ENCODE results near the gene TRIM26.
A peak's percentile ranks its signal among the peaks of the same experiment; 100 is the strongest.

The TRIM26 gene

GRCh38 chr6:30196376-30196775 is 16.8 kb downstream of the TRIM26 start:
- no peaks in the 10 kb centered on the region for H3K27me3 ChIP-seq (replicated peaks; ENCODE audit: control insufficient read depth, insufficient read depth, low read length, poor library complexity, severe bottlenecking)
- peaks cover 85% of the 10 kb centered on the region for H3K36me3 ChIP-seq (ENCODE audit: control insufficient read depth, insufficient read depth, low read length)
- no peak overlapping the region for H3K4me3 ChIP-seq (ENCODE audit: insufficient read depth, low read depth, low read length, poor library complexity, severe bottlenecking)
- no peaks in the 10 kb centered on the region for H3K4me1 ChIP-seq (ENCODE audit: control insufficient read depth, insufficient read depth, low read length, poor library complexity, severe bottlenecking)
- no peak for DNase-seq
- no peaks in the 10 kb centered on the region for H3K9me3 ChIP-seq (ENCODE audit: control insufficient read depth, low read length)
- H3K27ac ChIP-seq (ENCODE audit: insufficient read depth, low read length, poor library complexity, severe bottlenecking): no peak overlapping the region

GRCh38 chr6:30195951-30196350 is 17.3 kb downstream of the TRIM26 start:
- Histone ChIP-seq H3K27me3 (replicated peaks; ENCODE audit: control insufficient read depth, insufficient read depth, low read length, poor library complexity, severe bottlenecking) (no peaks in the 10 kb centered on the region), H3K9me3 (ENCODE audit: control insufficient read depth, low read length) (no peaks in the 10 kb centered on the region), H3K27ac (ENCODE audit: insufficient read depth, low read length, poor library complexity, severe bottlenecking) (no peak overlapping the region), H3K4me3 (ENCODE audit: insufficient read depth, low read depth, low read length, poor library complexity, severe bottlenecking) (no peak overlapping the region), H3K4me1 (ENCODE audit: control insufficient read depth, insufficient read depth, low read length, poor library complexity, severe bottlenecking) (no peaks in the 10 kb centered on the region), H3K36me3 (ENCODE audit: control insufficient read depth, insufficient read depth, low read length) (peaks cover 85% of the 10 kb centered on the region)
- DNase-seq: no peak

GRCh38 chr6:30194797-30195690 is 18.2 kb downstream of the TRIM26 start:
- Histone ChIP-seq H3K27ac (ENCODE audit: insufficient read depth, low read length, poor library complexity, severe bottlenecking) (peak overlapping the region; percentile 21), H3K4me1 (ENCODE audit: control insufficient read depth, insufficient read depth, low read length, poor library complexity, severe bottlenecking) (no peaks in the 10 kb centered on the region), H3K36me3 (ENCODE audit: control insufficient read depth, insufficient read depth, low read length) (peaks cover 84% of the 10 kb centered on the region), H3K9me3 (ENCODE audit: control insufficient read depth, low read length) (no peaks in the 10 kb centered on the region), H3K27me3 (replicated peaks; ENCODE audit: control insufficient read depth, insufficient read depth, low read length, poor library complexity, severe bottlenecking) (no peaks in the 10 kb centered on the region), H3K4me3 (ENCODE audit: insufficient read depth, low read depth, low read length, poor library complexity, severe bottlenecking) (no peak overlapping the region)
- DNase-seq: no peak

- Histone ChIP-seq H3K27ac (ENCODE audit: insufficient read depth, low read length, poor library complexity, severe bottlenecking) (no peak overlapping the region), H3K4me1 (ENCODE audit: control insufficient read depth, insufficient read depth, low read length, poor library complexity, severe bottlenecking) (no peaks in the 10 kb centered on the region), H3K4me3 (ENCODE audit: insufficient read depth, low read depth, low read length, poor library complexity, severe bottlenecking) (no peak overlapping the region), H3K9me3 (ENCODE audit: control insufficient read depth, low read length) (no peaks in the 10 kb centered on the region), H3K27me3 (replicated peaks; ENCODE audit: control insufficient read depth, insufficient read depth, low read length, poor library complexity, severe bottlenecking) (no peaks in the 10 kb centered on the region), H3K36me3 (ENCODE audit: control insufficient read depth, insufficient read depth, low read length) (peaks cover 74% of the 10 kb centered on the region)
- no peak for DNase-seq
Observed at GRCh38 chr6:30192076-30192475, 21.1 kb downstream of the TRIM26 start.

- Histone ChIP-seq H3K9me3 (ENCODE audit: control insufficient read depth, low read length) (no peaks in the 10 kb centered on the region), H3K4me1 (ENCODE audit: control insufficient read depth, insufficient read depth, low read length, poor library complexity, severe bottlenecking) (no peaks in the 10 kb centered on the region), H3K36me3 (ENCODE audit: control insufficient read depth, insufficient read depth, low read length) (peaks cover 57% of the 10 kb centered on the region), H3K27me3 (replicated peaks; ENCODE audit: control insufficient read depth, insufficient read depth, low read length, poor library complexity, severe bottlenecking) (no peaks in the 10 kb centered on the region), H3K27ac (ENCODE audit: insufficient read depth, low read length, poor library complexity, severe bottlenecking) (no peak overlapping the region), H3K4me3 (ENCODE audit: insufficient read depth, low read depth, low read length, poor library complexity, severe bottlenecking) (no peak overlapping the region)
- no peak for DNase-seq
Observed at GRCh38 chr6:30188541-30188940, 24.7 kb downstream of the TRIM26 start.

- no peak overlapping the region for H3K27ac ChIP-seq (ENCODE audit: insufficient read depth, low read length, poor library complexity, severe bottlenecking)
- no peaks in the 10 kb centered on the region for H3K27me3 ChIP-seq (replicated peaks; ENCODE audit: control insufficient read depth, insufficient read depth, low read length, poor library complexity, severe bottlenecking)
- DNase-seq: no peak
- no peaks in the 10 kb centered on the region for H3K4me1 ChIP-seq (ENCODE audit: control insufficient read depth, insufficient read depth, low read length, poor library complexity, severe bottlenecking)
- H3K4me3 ChIP-seq (ENCODE audit: insufficient read depth, low read depth, low read length, poor library complexity, severe bottlenecking): no peak overlapping the region
- H3K36me3 ChIP-seq (ENCODE audit: control insufficient read depth, insufficient read depth, low read length): peaks cover 40% of the 10 kb centered on the region
- H3K9me3 ChIP-seq (ENCODE audit: control insufficient read depth, low read length): no peaks in the 10 kb centered on the region
Observed at GRCh38 chr6:30185846-30186484, 27.2 kb downstream of the TRIM26 start.

- no peak overlapping the region for H3K27ac ChIP-seq (ENCODE audit: insufficient read depth, low read length, poor library complexity, severe bottlenecking)
- H3K9me3 ChIP-seq (ENCODE audit: control insufficient read depth, low read length): no peaks in the 10 kb centered on the region
- H3K27me3 ChIP-seq (replicated peaks; ENCODE audit: control insufficient read depth, insufficient read depth, low read length, poor library complexity, severe bottlenecking): no peaks in the 10 kb centered on the region
- peaks cover 26% of the 10 kb centered on the region for H3K36me3 ChIP-seq (ENCODE audit: control insufficient read depth, insufficient read depth, low read length)
- no peaks in the 10 kb centered on the region for H3K4me1 ChIP-seq (ENCODE audit: control insufficient read depth, insufficient read depth, low read length, poor library complexity, severe bottlenecking)
- no peak overlapping the region for H3K4me3 ChIP-seq (ENCODE audit: insufficient read depth, low read depth, low read length, poor library complexity, severe bottlenecking)
- no peak for DNase-seq
Observed at GRCh38 chr6:30184417-30185031, 28.7 kb downstream of the TRIM26 start.

- H3K27ac ChIP-seq (ENCODE audit: insufficient read depth, low read length, poor library complexity, severe bottlenecking): no peak overlapping the region
- DNase-seq: no peak
- no peak overlapping the region for H3K4me3 ChIP-seq (ENCODE audit: insufficient read depth, low read depth, low read length, poor library complexity, severe bottlenecking)
- H3K27me3 ChIP-seq (replicated peaks; ENCODE audit: control insufficient read depth, insufficient read depth, low read length, poor library complexity, severe bottlenecking): peaks cover 4% of the 10 kb centered on the region
- no peaks in the 10 kb centered on the region for H3K4me1 ChIP-seq (ENCODE audit: control insufficient read depth, insufficient read depth, low read length, poor library complexity, severe bottlenecking)
- H3K9me3 ChIP-seq (ENCODE audit: control insufficient read depth, low read length): no peaks in the 10 kb centered on the region
- no peaks in the 10 kb centered on the region for H3K36me3 ChIP-seq (ENCODE audit: control insufficient read depth, insufficient read depth, low read length)
Observed at GRCh38 chr6:30180145-30180544, 33.1 kb downstream of the TRIM26 start.

GRCh38 chr6:30178837-30179236 is 34.4 kb downstream of the TRIM26 start:
- no peak overlapping the region for H3K27ac ChIP-seq (ENCODE audit: insufficient read depth, low read length, poor library complexity, severe bottlenecking)
- no peaks in the 10 kb centered on the region for H3K4me1 ChIP-seq (ENCODE audit: control insufficient read depth, insufficient read depth, low read length, poor library complexity, severe bottlenecking)
- H3K9me3 ChIP-seq (ENCODE audit: control insufficient read depth, low read length): no peaks in the 10 kb centered on the region
- H3K36me3 ChIP-seq (ENCODE audit: control insufficient read depth, insufficient read depth, low read length): no peaks in the 10 kb centered on the region
- no peak overlapping the region for H3K4me3 ChIP-seq (ENCODE audit: insufficient read depth, low read depth, low read length, poor library complexity, severe bottlenecking)
- peaks cover 4% of the 10 kb centered on the region for H3K27me3 ChIP-seq (replicated peaks; ENCODE audit: control insufficient read depth, insufficient read depth, low read length, poor library complexity, severe bottlenecking)
- no peak for DNase-seq

- peaks cover 4% of the 10 kb centered on the region for H3K4me1 ChIP-seq (ENCODE audit: control insufficient read depth, insufficient read depth, low read length, poor library complexity, severe bottlenecking)
- H3K27me3 ChIP-seq (replicated peaks; ENCODE audit: control insufficient read depth, insufficient read depth, low read length, poor library complexity, severe bottlenecking): peaks cover 20% of the 10 kb centered on the region
- no peak for DNase-seq
Observed at GRCh38 chr6:30175765-30176164, 37.4 kb downstream of the TRIM26 start.

More at GRCh38 chr6:30175765-30176164, 37.4 kb downstream of the TRIM26 start:
- no peaks in the 10 kb centered on the region for H3K9me3 ChIP-seq (ENCODE audit: control insufficient read depth, low read length)
- H3K4me3 ChIP-seq (ENCODE audit: insufficient read depth, low read depth, low read length, poor library complexity, severe bottlenecking): no peak overlapping the region
- H3K27ac ChIP-seq (ENCODE audit: insufficient read depth, low read length, poor library complexity, severe bottlenecking): no peak overlapping the region
- no peaks in the 10 kb centered on the region for H3K36me3 ChIP-seq (ENCODE audit: control insufficient read depth, insufficient read depth, low read length)
